Neuron (in vitro differentiated cells): ENCODE results near the gene DPYD.

Source experiments
- H2AFZ ChIP-seq: one replicate; pipeline ENCODE4 v1.6.1; 2013; ENCODE audit warnings: low read depth, mild to moderate bottlenecking, inconsistent platforms, low read length, moderate library complexity
- H3K27me3 ChIP-seq: one replicate; pipeline ENCODE4 v1.6.1; 2013; ENCODE audit warnings: low read length; ENCODE audit not compliant: insufficient read depth
- H3K36me3 ChIP-seq: one replicate; pipeline ENCODE4 v1.6.1; 2013; ENCODE audit warnings: low read length; ENCODE audit not compliant: insufficient read depth
- H3K4me1 ChIP-seq: one replicate; pipeline ENCODE4 v1.6.1; 2013; ENCODE audit warnings: low read length; ENCODE audit not compliant: insufficient read depth
- H3K4me3 ChIP-seq: 2 replicates; pipeline ENCODE4 v1.5.1; 2013; ENCODE audit warnings: mild to moderate bottlenecking, low read length, moderate library complexity
- H3K9me3 ChIP-seq: one replicate; pipeline ENCODE4 v1.6.1; 2013; ENCODE audit warnings: low read length

The DPYD gene

GRCh38 chr1:97160818-97161217 lies 760.0 kb downstream of the DPYD start:
- peaks cover 2% of the 10 kb centered on the region for H3K9me3 ChIP-seq
- peaks cover 4% of the 10 kb centered on the region for H3K4me1 ChIP-seq
- H2AFZ ChIP-seq = no peak overlapping the region
- H3K36me3 ChIP-seq = no peaks in the 10 kb centered on the region
- H3K4me3 ChIP-seq = no peak overlapping the region
- H3K27me3 ChIP-seq = no peaks in the 10 kb centered on the region

- Histone ChIP-seq H3K9me3 (peaks cover 2% of the 10 kb centered on the region), H2AFZ (no peak overlapping the region)
Observed at GRCh38 chr1:97159342-97159741, 761.5 kb downstream of the DPYD start.

GRCh38 chr1:97158691-97159096 lies 762.1 kb downstream of the DPYD start:
- Histone ChIP-seq H2AFZ (no peak overlapping the region), H3K36me3 (no peaks in the 10 kb centered on the region), H3K9me3 (peaks cover 2% of the 10 kb centered on the region), H3K4me3 (no peak overlapping the region), H3K27me3 (no peaks in the 10 kb centered on the region), H3K4me1 (peaks cover 4% of the 10 kb centered on the region)

More at GRCh38 chr1:97159342-97159741, 761.5 kb downstream of the DPYD start:
- H3K4me1 ChIP-seq = peaks cover 4% of the 10 kb centered on the region
- no peaks in the 10 kb centered on the region for H3K27me3 ChIP-seq
- no peaks in the 10 kb centered on the region for H3K36me3 ChIP-seq
- H3K4me3 ChIP-seq = no peak overlapping the region

- Histone ChIP-seq H3K36me3 (no peaks in the 10 kb centered on the region), H3K4me1 (peaks cover 4% of the 10 kb centered on the region), H3K9me3 (no peaks in the 10 kb centered on the region), H3K4me3 (no peak overlapping the region), H3K27me3 (no peaks in the 10 kb centered on the region), H2AFZ (no peak overlapping the region)
Observed at GRCh38 chr1:97157991-97158390, 762.8 kb downstream of the DPYD start.

GRCh38 chr1:97151651-97152050 lies 769.2 kb downstream of the DPYD start:
- no peak overlapping the region for H3K4me3 ChIP-seq
- H3K4me1 ChIP-seq = peaks cover 2% of the 10 kb centered on the region
- H3K36me3 ChIP-seq = no peaks in the 10 kb centered on the region
- H3K9me3 ChIP-seq = no peaks in the 10 kb centered on the region
- no peak overlapping the region for H2AFZ ChIP-seq
- H3K27me3 ChIP-seq = no peaks in the 10 kb centered on the region

- Histone ChIP-seq H3K4me1 (peaks cover 51% of the 10 kb centered on the region), H3K4me3 (no peak overlapping the region), H3K36me3 (no peaks in the 10 kb centered on the region), H3K9me3 (no peaks in the 10 kb centered on the region), H3K27me3 (no peaks in the 10 kb centered on the region), H2AFZ (peak overlapping the region; percentile 58)
Observed at GRCh38 chr1:97145321-97145956, 775.4 kb downstream of the DPYD start.

GRCh38 chr1:97144527-97144926 lies 776.3 kb downstream of the DPYD start:
- Histone ChIP-seq H3K36me3 (no peaks in the 10 kb centered on the region), H3K4me3 (no peak overlapping the region), H3K27me3 (no peaks in the 10 kb centered on the region), H2AFZ (no peak overlapping the region), H3K4me1 (peaks cover 51% of the 10 kb centered on the region), H3K9me3 (no peaks in the 10 kb centered on the region)

GRCh38 chr1:97143236-97143882 lies 777.5 kb downstream of the DPYD start:
- peaks cover 56% of the 10 kb centered on the region for H3K4me1 ChIP-seq
- H3K4me3 ChIP-seq = no peak overlapping the region
- no peaks in the 10 kb centered on the region for H3K9me3 ChIP-seq
- no peaks in the 10 kb centered on the region for H3K27me3 ChIP-seq
- H2AFZ ChIP-seq = no peak overlapping the region
- no peaks in the 10 kb centered on the region for H3K36me3 ChIP-seq

- peaks cover 45% of the 10 kb centered on the region for H3K4me1 ChIP-seq
- H3K9me3 ChIP-seq = no peaks in the 10 kb centered on the region
- H2AFZ ChIP-seq = no peak overlapping the region
- no peaks in the 10 kb centered on the region for H3K36me3 ChIP-seq
- no peak overlapping the region for H3K4me3 ChIP-seq
- no peaks in the 10 kb centered on the region for H3K27me3 ChIP-seq
Observed at GRCh38 chr1:97140611-97141010, 780.2 kb downstream of the DPYD start.

- no peak overlapping the region for H3K4me3 ChIP-seq
- no peaks in the 10 kb centered on the region for H3K36me3 ChIP-seq
- H3K27me3 ChIP-seq = no peaks in the 10 kb centered on the region
- H3K9me3 ChIP-seq = no peaks in the 10 kb centered on the region
- peaks cover 34% of the 10 kb centered on the region for H3K4me1 ChIP-seq
- no peak overlapping the region for H2AFZ ChIP-seq
Observed at GRCh38 chr1:97139512-97139911, 781.3 kb downstream of the DPYD start.

- H3K27me3 ChIP-seq = no peaks in the 10 kb centered on the region
- H2AFZ ChIP-seq = no peak overlapping the region
- peaks cover 24% of the 10 kb centered on the region for H3K4me1 ChIP-seq
- H3K9me3 ChIP-seq = no peaks in the 10 kb centered on the region
- no peaks in the 10 kb centered on the region for H3K36me3 ChIP-seq
- no peak overlapping the region for H3K4me3 ChIP-seq
Observed at GRCh38 chr1:97138515-97139032, 782.3 kb downstream of the DPYD start.

- H2AFZ ChIP-seq = no peak overlapping the region
- H3K27me3 ChIP-seq = no peaks in the 10 kb centered on the region
- H3K4me3 ChIP-seq = no peak overlapping the region
- no peaks in the 10 kb centered on the region for H3K36me3 ChIP-seq
- no peaks in the 10 kb centered on the region for H3K9me3 ChIP-seq
- H3K4me1 ChIP-seq = peaks cover 18% of the 10 kb centered on the region
Observed at GRCh38 chr1:97137862-97138514, 782.8 kb downstream of the DPYD start.

- Histone ChIP-seq H3K27me3 (no peaks in the 10 kb centered on the region), H3K9me3 (no peaks in the 10 kb centered on the region), H3K4me3 (no peak overlapping the region), H3K36me3 (no peaks in the 10 kb centered on the region), H3K4me1 (peaks cover 9% of the 10 kb centered on the region), H2AFZ (no peak overlapping the region)
Observed at GRCh38 chr1:97136996-97137395, 783.8 kb downstream of the DPYD start.
